WERI-Rb-1 (cell line): Measurements from ENCODE around the gene PLPP1.
"Not testable (repeated sequence)": the region's sequence is repeated elsewhere in the genome, so short reads cannot be mapped to it uniquely, and the experiment has no call there.

Source experiments
- DNase-seq: peaks from one replicate; pipeline ENCODE4 v3.0.0-alpha.2; 2020
- H3K27ac ChIP-seq: fragments of 250-450 bp; sonication (Bioruptor Pico); 2 replicates; pipeline ENCODE4 v1.5.1; 2020; ENCODE audit warnings: mild to moderate bottlenecking, moderate library complexity
- H3K27me3 ChIP-seq: fragments of 250-450 bp; sonication (Bioruptor Pico); 2 replicates; pipeline ENCODE4 v1.5.1; 2021; ENCODE audit warnings: mild to moderate bottlenecking, low read depth, moderate library complexity; ENCODE audit not compliant: insufficient read depth, severe bottlenecking
- H3K36me3 ChIP-seq: fragments of 250-450 bp; sonication (Bioruptor Pico); 2 replicates; pipeline ENCODE4 v1.5.1; 2020; ENCODE audit warnings: mild to moderate bottlenecking, moderate library complexity
- H3K4me3 ChIP-seq: 2 replicates; pipeline ENCODE4 v1.5.1; 2011; ENCODE audit warnings: low read depth, mild to moderate bottlenecking, control low read depth, low read length
- H3K9me3 ChIP-seq: fragments of 250-450 bp; sonication (Bioruptor Pico); 2 replicates; pipeline ENCODE4 v1.5.1; 2021; ENCODE audit warnings: mild to moderate bottlenecking, moderate library complexity; ENCODE audit not compliant: severe bottlenecking
- TF ChIP-seq, protein P1 (sequence below): IDR thresholded peaks from 2 replicates; pipeline ENCODE4 v1.5.1; 2011; ENCODE audit warnings: low read depth, mild to moderate bottlenecking, control low read depth, inconsistent platforms, low read length

The PLPP1 gene

GRCh38 chr5:55538661-55539060 is 3.9 kb upstream of the PLPP1 start:
- Histone ChIP-seq H3K36me3 (no peaks in the 10 kb centered on the region; the same call in 1 of the 2 replicates), H3K9me3 (no peaks in the 10 kb centered on the region), H3K4me3 (no peak overlapping the region), H3K27ac (no peak overlapping the region), H3K27me3 (no peaks in the 10 kb centered on the region)
- no peak for DNase-seq
- TF ChIP-seq, protein P1, sequence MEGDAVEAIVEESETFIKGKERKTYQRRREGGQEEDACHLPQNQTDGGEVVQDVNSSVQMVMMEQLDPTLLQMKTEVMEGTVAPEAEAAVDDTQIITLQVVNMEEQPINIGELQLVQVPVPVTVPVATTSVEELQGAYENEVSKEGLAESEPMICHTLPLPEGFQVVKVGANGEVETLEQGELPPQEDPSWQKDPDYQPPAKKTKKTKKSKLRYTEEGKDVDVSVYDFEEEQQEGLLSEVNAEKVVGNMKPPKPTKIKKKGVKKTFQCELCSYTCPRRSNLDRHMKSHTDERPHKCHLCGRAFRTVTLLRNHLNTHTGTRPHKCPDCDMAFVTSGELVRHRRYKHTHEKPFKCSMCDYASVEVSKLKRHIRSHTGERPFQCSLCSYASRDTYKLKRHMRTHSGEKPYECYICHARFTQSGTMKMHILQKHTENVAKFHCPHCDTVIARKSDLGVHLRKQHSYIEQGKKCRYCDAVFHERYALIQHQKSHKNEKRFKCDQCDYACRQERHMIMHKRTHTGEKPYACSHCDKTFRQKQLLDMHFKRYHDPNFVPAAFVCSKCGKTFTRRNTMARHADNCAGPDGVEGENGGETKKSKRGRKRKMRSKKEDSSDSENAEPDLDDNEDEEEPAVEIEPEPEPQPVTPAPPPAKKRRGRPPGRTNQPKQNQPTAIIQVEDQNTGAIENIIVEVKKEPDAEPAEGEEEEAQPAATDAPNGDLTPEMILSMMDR = no peak

DNA sequence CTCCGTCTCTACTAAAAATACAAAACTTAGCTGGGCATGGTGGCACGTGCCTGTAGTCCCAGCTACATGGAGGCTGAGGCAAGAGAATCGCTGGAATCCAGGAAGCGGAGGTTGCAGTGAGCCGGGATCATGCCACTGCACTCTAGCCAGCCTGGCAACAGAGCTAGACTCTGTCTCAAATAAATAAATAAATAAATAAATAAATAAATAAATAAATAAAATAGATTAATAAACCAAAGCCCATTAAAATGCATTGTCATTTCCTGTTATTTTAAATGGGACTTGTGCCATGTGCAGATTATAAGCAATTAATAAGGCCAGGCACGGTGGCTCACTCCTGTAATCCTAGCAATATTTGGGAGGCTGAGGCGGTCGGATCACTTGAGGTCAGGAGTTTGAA is 2.6 kb upstream of the PLPP1 start:
- H3K9me3 ChIP-seq, H3K27me3 ChIP-seq, DNase-seq, H3K4me3 ChIP-seq, H3K27ac ChIP-seq, H3K36me3 ChIP-seq: not testable (repeated sequence)

- Histone ChIP-seq H3K36me3 (no peaks in the 10 kb centered on the region; the same call in 1 of the 2 replicates), H3K27ac (peak overlapping the region; percentile 92), H3K9me3 (no peaks in the 10 kb centered on the region), H3K4me3 (peak overlapping the region; percentile 91), H3K27me3 (no peaks in the 10 kb centered on the region)
- no peak for DNase-seq
- TF ChIP-seq, protein P1 = no peak
These were observed 588 bp upstream of the PLPP1 start for GRCh38 chr5:55535199-55535905.

GRCh38 chr5:55533521-55534435 is 986 bp downstream of the PLPP1 start:
- TF ChIP-seq, protein P1 = no peak
- Histone ChIP-seq H3K27ac (peak overlapping the region; percentile 92), H3K36me3 (no peaks in the 10 kb centered on the region; the same call in 1 of the 2 replicates), H3K4me3 (peak overlapping the region; percentile 91), H3K9me3 (no peaks in the 10 kb centered on the region), H3K27me3 (no peaks in the 10 kb centered on the region)
- no peak for DNase-seq

- no peak for DNase-seq
- Histone ChIP-seq H3K9me3 (no peaks in the 10 kb centered on the region), H3K27ac (no peak overlapping the region), H3K27me3 (no peaks in the 10 kb centered on the region), H3K36me3 (no peaks in the 10 kb centered on the region; the same call in 1 of the 2 replicates), H3K4me3 (no peak overlapping the region)
- TF ChIP-seq, protein P1 = no peak
These were observed 4.1 kb downstream of the PLPP1 start for GRCh38 chr5:55530669-55531068.

GRCh38 chr5:55524816-55525215 is 9.9 kb downstream of the PLPP1 start:
- TF ChIP-seq, protein P1 = no peak
- H3K9me3 ChIP-seq = no peaks in the 10 kb centered on the region
- no peak overlapping the region for H3K27ac ChIP-seq
- no peak overlapping the region for H3K4me3 ChIP-seq
- no peaks in the 10 kb centered on the region for H3K27me3 ChIP-seq
- H3K36me3 ChIP-seq = no peaks in the 10 kb centered on the region
- no peak for DNase-seq
